A549 (cell line): ENCODE results near the gene KERA. TPM values are rescaled to one million over a fixed set of nuclear protein-coding genes. Genes with fewer than 3 reads are reported as not detected.

Source experiments
- ATAC-seq, 2 experiments: fragments of 200-7000 bp in 1 of 2; fragments of >200 bp in 1 of 2; cut with Nextera tagmentation in 1 of 2; cut with Tn5 transposase in 1 of 2; 3 replicates each; pipeline versions ENCODE4 v1.8.0 to v1.9.1; 2018 to 2020; ENCODE audit warnings: mild to moderate bottlenecking in 1 of 2, moderate library complexity in 1 of 2
- CTCF ChIA-PET: fragments of 300-600 bp; sonication (Branson Sonifier 250); formaldehyde crosslinking; extraction: SDS; loops from one replicate; lab custom pipeline; 2021; ENCODE audit warnings: antibody characterized with exemption, inconsistent platforms; lab: Yijun Ruan, JAX
- POLR2A ChIA-PET: fragments of 350-600 bp; formaldehyde crosslinking; extraction: SDS; loops from one replicate; lab custom pipeline; 2021; ENCODE audit warnings: antibody characterized with exemption, inconsistent platforms; lab: Yijun Ruan, JAX
- DNase-seq, 2 experiments: peaks; one replicate each; pipeline versions ENCODE4 v3.0.0 to v3.0.0-alpha.2; 2011 to 2016; ENCODE audit warnings: low read depth in 1 of 2, low spot score in 1 of 2
- FAIRE-seq: peaks from 2 replicates; lab custom pipeline; 2011; peaks lifted over from hg19 to GRCh38; lab: Jason Lieb, UNC
- H3K27ac ChIP-seq, 2 experiments: fragments of >200 bp; sonication (Bioruptor Twin); formaldehyde crosslinking; 3 replicates each; pipeline ENCODE4 v1.5.1; 2016 to 2017
- H3K4me1 ChIP-seq: fragments of >200 bp; sonication (Bioruptor Twin); formaldehyde crosslinking; 3 replicates; pipeline ENCODE4 v1.6.1; 2016
- H3K4me2 ChIP-seq: fragments of >200 bp; sonication (Bioruptor Twin); formaldehyde crosslinking; 3 replicates; pipeline ENCODE4 v1.6.1; 2016
- H3K4me3 ChIP-seq: fragments of >200 bp; sonication (Bioruptor Twin); formaldehyde crosslinking; 3 replicates; pipeline ENCODE4 v1.5.1; 2016
- H3K9me3 ChIP-seq: fragments of >200 bp; sonication (Bioruptor Twin); formaldehyde crosslinking; 3 replicates; pipeline ENCODE4 v1.6.1; 2016
- CBX8 ChIP-seq: fragments of 200-600 bp; sonication (generic); IDR thresholded peaks from 2 replicates; pipeline ENCODE4 v1.6.1; 2016
- CHD2 ChIP-seq: fragments of 150-350 bp; IDR thresholded peaks from 2 replicates; pipeline ENCODE4 v1.6.1; 2014; ENCODE audit warnings: low read length; ENCODE audit not compliant: partially characterized antibody
- EP300 ChIP-seq, 2 experiments: fragments of >200 bp; sonication (Bioruptor Twin); formaldehyde crosslinking; IDR thresholded peaks; 2 replicates in 1 of 2; 3 replicates in 1 of 2; pipeline ENCODE4 v1.6.1; 2016 to 2017
- FOSL2 ChIP-seq, 2 experiments: fragments of 450-650 bp in 1 of 2; fragments of >200 bp in 1 of 2; sonication (Bioruptor Twin) in 1 of 2; formaldehyde crosslinking; IDR thresholded peaks; 2 replicates each; pipeline versions ENCODE4 v1.5.0 to v1.6.1; 2016 to 2020; ENCODE audit warnings: mild to moderate bottlenecking in 1 of 2, moderate library complexity in 1 of 2
- HDAC2 ChIP-seq: fragments of 200-600 bp; sonication (generic); IDR thresholded peaks from 2 replicates; pipeline ENCODE4 v1.6.1; 2016
- HOXB13 ChIP-seq: fragments of 250-450 bp; sonication (Bioruptor Pico); IDR thresholded peaks from 2 replicates; pipeline ENCODE4 v1.5.0; 2020; ENCODE audit warnings: low read depth, mild to moderate bottlenecking, moderate library complexity
- JUN ChIP-seq, 2 experiments: fragments of >200 bp; sonication (Bioruptor Twin); formaldehyde crosslinking; IDR thresholded peaks; 2 replicates in 1 of 2; 3 replicates in 1 of 2; pipeline ENCODE4 v1.6.1; 2016 to 2017
- MAFK ChIP-seq: fragments of 450-650 bp; IDR thresholded peaks from 2 replicates; pipeline ENCODE4 v1.6.1; 2014; ENCODE audit not compliant: partially characterized antibody
- MYC ChIP-seq: IDR thresholded peaks from 2 replicates; pipeline ENCODE4 v1.6.1; 2012; ENCODE audit warnings: mild to moderate bottlenecking, inconsistent platforms, low read length, improper control_type of control experiment, borderline replicate concordance
- NPAS2 ChIP-seq: fragments of 250-450 bp; sonication (Bioruptor Pico); IDR thresholded peaks from 2 replicates; pipeline ENCODE4 v1.8.0; 2022; ENCODE audit warnings: mild to moderate bottlenecking, moderate library complexity, borderline replicate concordance
- NR3C1 ChIP-seq: fragments of >200 bp; sonication (Bioruptor Twin); formaldehyde crosslinking; IDR thresholded peaks from 3 replicates; pipeline ENCODE4 v1.6.1; 2017
- PHF8 ChIP-seq: fragments of 200-600 bp; sonication (generic); IDR thresholded peaks from 2 replicates; pipeline ENCODE4 v1.6.1; 2016; ENCODE audit warnings: low read depth, mild to moderate bottlenecking, antibody characterized with exemption, moderate library complexity, borderline replicate concordance
- POLR2A ChIP-seq: IDR thresholded peaks from 2 replicates; pipeline ENCODE4 v1.6.1; 2012; ENCODE audit warnings: mild to moderate bottlenecking, low read length
- RCOR1 ChIP-seq: fragments of 150-350 bp; IDR thresholded peaks from 2 replicates; pipeline ENCODE4 v1.6.1; 2014; ENCODE audit warnings: antibody characterized with exemption, low read length, low read depth
- SMC3 ChIP-seq: fragments of >200 bp; sonication (Bioruptor Twin); formaldehyde crosslinking; IDR thresholded peaks from 3 replicates; pipeline ENCODE4 v1.6.1; 2018; ENCODE audit warnings: inconsistent platforms
- TFCP2L1 ChIP-seq: fragments of 250-450 bp; sonication (Bioruptor Pico); IDR thresholded peaks from 2 replicates; pipeline ENCODE4 v1.5.0; 2021; ENCODE audit warnings: mild to moderate bottlenecking
- ZFP36 ChIP-seq: fragments of 450-650 bp; IDR thresholded peaks from 2 replicates; pipeline ENCODE4 v1.6.1; 2014; ENCODE audit warnings: borderline replicate concordance; ENCODE audit not compliant: partially characterized antibody
- ZNF302 ChIP-seq: fragments of 250-450 bp; sonication (Bioruptor Pico); IDR thresholded peaks from 2 replicates; pipeline ENCODE4 v1.9.0; 2021; ENCODE audit warnings: inconsistent platforms, mild to moderate bottlenecking, moderate library complexity
- ZSCAN20 ChIP-seq: fragments of 250-450 bp; sonication (Bioruptor Pico); IDR thresholded peaks from 2 replicates; pipeline ENCODE4 v1.8.0; 2022; ENCODE audit warnings: mild to moderate bottlenecking, moderate library complexity
- WGBS: methylation state at CpG from one replicate; pipeline ENCODE4 v1.1.6; 2017; ENCODE audit errors: missing lambda C conversion rate; 5-methylcytosine and 5-hydroxymethylcytosine counted together
- polyA plus RNA-seq, 4 experiments: library from polyadenylated mRNA; depleted of rRNA in 3 of 4; stranded (reverse); fragments of >200 nt; fragmentation: RNase III in 1 of 4; extraction: RNeasy Plus Mini Kit Qiagen cat#74134 plus additional on column Dnase treatment in 1 of 4; gene quantifications; 2 replicates in 3 of 4; 3 replicates in 1 of 4; pipeline ENCODE4 v1.2.3, GENCODE V29; 2011 to 2017
- TF ChIP-seq, protein P1 (sequence below): fragments of >200 bp; sonication (Bioruptor Twin); formaldehyde crosslinking; IDR thresholded peaks from 3 replicates; pipeline ENCODE4 v1.5.1; 2016
- TF ChIP-seq, protein P2 (sequence below): fragments of 250-450 bp; sonication (Bioruptor Pico); IDR thresholded peaks from 2 replicates; pipeline ENCODE4 v1.5.0; 2020; ENCODE audit warnings: low read depth, mild to moderate bottlenecking, moderate library complexity
- TF ChIP-seq, protein P3 (sequence below): fragments of 200-600 bp; sonication (generic); IDR thresholded peaks from 2 replicates; pipeline ENCODE4 v1.6.1; 2016; ENCODE audit warnings: antibody characterized with exemption, mild to moderate bottlenecking, moderate library complexity

Gene KERA
- polyA plus RNA-seq, 2 of the 4 experiments (the other 2 are of a cell fraction): not detected

DNA sequence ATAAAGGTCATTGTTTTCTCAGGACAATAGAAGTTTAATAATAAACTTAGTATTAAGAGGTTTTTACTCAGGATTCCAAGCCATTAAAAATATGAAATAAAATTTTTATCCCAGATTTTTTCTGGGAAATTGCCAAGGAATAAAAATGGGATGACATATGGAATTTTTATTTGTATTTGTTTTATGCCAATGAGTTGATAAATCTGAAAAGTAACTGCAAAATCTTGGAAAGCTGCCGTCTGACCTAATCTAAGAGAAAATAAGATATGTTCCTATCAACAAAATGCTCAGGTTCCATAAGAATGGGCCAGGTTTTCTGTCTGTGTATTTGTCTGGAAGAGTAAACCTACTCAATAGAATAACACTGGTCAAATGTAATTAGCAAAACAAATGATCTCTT, 22.2 kb upstream of the KERA start:
- no peak overlapping the region for H3K27ac ChIP-seq
- no peak for FAIRE-seq
- H3K4me2 ChIP-seq: no peak overlapping the region
- no peaks in the 10 kb centered on the region for H3K9me3 ChIP-seq
- no peak overlapping the region for H3K4me3 ChIP-seq
- H3K4me1 ChIP-seq: no peaks in the 10 kb centered on the region
- no peak for ATAC-seq
- TF ChIP-seq CHD2: no peak
- TF ChIP-seq ZNF302 (CRISPR knock-in tag): no peak
- TF ChIP-seq HOXB13: no peak
- TF ChIP-seq, protein P1, sequence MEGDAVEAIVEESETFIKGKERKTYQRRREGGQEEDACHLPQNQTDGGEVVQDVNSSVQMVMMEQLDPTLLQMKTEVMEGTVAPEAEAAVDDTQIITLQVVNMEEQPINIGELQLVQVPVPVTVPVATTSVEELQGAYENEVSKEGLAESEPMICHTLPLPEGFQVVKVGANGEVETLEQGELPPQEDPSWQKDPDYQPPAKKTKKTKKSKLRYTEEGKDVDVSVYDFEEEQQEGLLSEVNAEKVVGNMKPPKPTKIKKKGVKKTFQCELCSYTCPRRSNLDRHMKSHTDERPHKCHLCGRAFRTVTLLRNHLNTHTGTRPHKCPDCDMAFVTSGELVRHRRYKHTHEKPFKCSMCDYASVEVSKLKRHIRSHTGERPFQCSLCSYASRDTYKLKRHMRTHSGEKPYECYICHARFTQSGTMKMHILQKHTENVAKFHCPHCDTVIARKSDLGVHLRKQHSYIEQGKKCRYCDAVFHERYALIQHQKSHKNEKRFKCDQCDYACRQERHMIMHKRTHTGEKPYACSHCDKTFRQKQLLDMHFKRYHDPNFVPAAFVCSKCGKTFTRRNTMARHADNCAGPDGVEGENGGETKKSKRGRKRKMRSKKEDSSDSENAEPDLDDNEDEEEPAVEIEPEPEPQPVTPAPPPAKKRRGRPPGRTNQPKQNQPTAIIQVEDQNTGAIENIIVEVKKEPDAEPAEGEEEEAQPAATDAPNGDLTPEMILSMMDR: no peak
- TF ChIP-seq MYC: no peak
- TF ChIP-seq HDAC2: no peak
- no peak for TF ChIP-seq ZFP36
- no peak for TF ChIP-seq PHF8
- WGBS: 58% methylated on average over 1 of the region's 1 CpG
- no peak for DNase-seq
- POLR2A ChIA-PET: no interaction called here
- CTCF ChIA-PET: no interaction called here

DNA sequence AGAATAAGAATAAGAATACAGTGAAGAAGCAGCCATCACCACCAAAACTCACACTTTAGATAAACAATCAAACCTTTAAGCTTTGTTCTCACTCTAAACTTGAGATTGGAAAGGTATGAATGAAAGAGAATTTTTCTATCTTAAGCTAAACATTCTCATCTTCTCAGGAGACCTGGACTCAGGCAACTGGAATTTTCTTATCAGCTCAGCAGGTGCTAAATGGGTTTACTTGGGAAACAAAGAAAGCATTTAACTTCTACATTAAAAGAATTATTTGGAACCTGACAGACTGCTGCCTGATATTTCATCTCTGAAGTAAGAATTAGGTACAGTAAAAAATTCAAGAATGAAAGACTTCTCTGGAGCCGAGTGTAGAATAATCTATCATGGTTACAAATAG, 20.7 kb upstream of the KERA start:
- ChIA-PET POLR2A (no interaction called here), CTCF (no interaction called here)
- Histone ChIP-seq H3K27ac (no peak overlapping the region), H3K4me1 (no peaks in the 10 kb centered on the region), H3K4me3 (no peak overlapping the region), H3K9me3 (no peaks in the 10 kb centered on the region), H3K4me2 (no peak overlapping the region)
- ATAC-seq (no peak), DNase-seq (no peak), FAIRE-seq (peak; percentile 23)
- WGBS: 16% methylated on average over 1 of the region's 1 CpG
- TF ChIP-seq MAFK: no peak
- TF ChIP-seq, protein P2, sequence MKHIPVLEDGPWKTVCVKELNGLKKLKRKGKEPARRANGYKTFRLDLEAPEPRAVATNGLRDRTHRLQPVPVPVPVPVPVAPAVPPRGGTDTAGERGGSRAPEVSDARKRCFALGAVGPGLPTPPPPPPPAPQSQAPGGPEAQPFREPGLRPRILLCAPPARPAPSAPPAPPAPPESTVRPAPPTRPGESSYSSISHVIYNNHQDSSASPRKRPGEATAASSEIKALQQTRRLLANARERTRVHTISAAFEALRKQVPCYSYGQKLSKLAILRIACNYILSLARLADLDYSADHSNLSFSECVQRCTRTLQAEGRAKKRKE: no peak
- no peak for TF ChIP-seq RCOR1
- no peak for TF ChIP-seq SMC3
- no peak for TF ChIP-seq JUN (IDR thresholded peaks at IDR 0.05)
- no peak for TF ChIP-seq POLR2A
- TF ChIP-seq CBX8: no peak
- no peak for TF ChIP-seq ZFP36

DNA sequence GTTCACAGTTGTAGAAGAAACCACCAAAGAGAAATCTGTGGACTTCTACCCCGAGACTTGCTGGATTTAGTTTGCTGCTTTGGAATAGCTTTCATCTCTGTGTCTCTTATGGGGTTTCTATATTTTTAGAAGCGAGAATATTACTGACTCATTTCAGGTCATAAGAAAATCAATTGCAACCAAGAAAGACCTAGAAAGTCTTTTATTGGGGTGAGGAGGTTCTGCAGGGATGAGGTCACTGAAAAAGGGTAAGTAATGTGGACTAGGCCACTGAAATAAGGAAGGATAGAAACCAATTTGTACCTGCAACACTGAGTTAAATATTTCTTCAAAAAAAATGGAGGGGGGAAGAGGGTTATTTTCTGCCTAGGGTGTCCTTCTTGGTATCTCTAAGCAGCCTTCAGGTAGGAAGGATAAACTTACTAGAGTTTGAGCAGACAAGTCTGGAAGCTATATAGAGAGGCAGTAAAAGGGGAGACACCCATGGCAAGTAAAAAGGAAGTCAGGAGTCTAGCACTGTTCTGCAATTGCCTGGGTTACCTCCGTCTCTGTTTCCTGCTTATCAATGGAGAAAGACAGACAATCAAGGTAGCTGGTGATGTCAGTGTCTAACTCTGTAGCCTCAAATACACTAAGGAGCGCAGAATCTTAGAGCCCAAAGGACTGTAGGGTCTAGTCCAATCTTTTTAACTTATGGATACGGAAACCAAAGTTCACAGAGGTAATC, 19.6 kb upstream of the KERA start:
- ATAC-seq (no peak), FAIRE-seq (no peak), DNase-seq (no peak)
- TF ChIP-seq EP300 (IDR thresholded peaks at IDR 0.05) (no peak), TFCP2L1 (CRISPR knock-in tag) (no peak), ZSCAN20 (CRISPR knock-in tag) (no peak), JUN (IDR thresholded peaks at IDR 0.05) (no peak), MYC (no peak), NPAS2 (CRISPR knock-in tag) (no peak), ZNF302 (CRISPR knock-in tag) (no peak), FOSL2 (IDR thresholded peaks at IDR 0.05) (no peak), FOSL2 (CRISPR knock-in tag; IDR thresholded peaks at IDR 0.05) (no peak), NR3C1 (no peak)
- TF ChIP-seq, protein P3, sequence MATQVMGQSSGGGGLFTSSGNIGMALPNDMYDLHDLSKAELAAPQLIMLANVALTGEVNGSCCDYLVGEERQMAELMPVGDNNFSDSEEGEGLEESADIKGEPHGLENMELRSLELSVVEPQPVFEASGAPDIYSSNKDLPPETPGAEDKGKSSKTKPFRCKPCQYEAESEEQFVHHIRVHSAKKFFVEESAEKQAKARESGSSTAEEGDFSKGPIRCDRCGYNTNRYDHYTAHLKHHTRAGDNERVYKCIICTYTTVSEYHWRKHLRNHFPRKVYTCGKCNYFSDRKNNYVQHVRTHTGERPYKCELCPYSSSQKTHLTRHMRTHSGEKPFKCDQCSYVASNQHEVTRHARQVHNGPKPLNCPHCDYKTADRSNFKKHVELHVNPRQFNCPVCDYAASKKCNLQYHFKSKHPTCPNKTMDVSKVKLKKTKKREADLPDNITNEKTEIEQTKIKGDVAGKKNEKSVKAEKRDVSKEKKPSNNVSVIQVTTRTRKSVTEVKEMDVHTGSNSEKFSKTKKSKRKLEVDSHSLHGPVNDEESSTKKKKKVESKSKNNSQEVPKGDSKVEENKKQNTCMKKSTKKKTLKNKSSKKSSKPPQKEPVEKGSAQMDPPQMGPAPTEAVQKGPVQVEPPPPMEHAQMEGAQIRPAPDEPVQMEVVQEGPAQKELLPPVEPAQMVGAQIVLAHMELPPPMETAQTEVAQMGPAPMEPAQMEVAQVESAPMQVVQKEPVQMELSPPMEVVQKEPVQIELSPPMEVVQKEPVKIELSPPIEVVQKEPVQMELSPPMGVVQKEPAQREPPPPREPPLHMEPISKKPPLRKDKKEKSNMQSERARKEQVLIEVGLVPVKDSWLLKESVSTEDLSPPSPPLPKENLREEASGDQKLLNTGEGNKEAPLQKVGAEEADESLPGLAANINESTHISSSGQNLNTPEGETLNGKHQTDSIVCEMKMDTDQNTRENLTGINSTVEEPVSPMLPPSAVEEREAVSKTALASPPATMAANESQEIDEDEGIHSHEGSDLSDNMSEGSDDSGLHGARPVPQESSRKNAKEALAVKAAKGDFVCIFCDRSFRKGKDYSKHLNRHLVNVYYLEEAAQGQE: no peak
- no peak overlapping the region for H3K27ac ChIP-seq
- H3K9me3 ChIP-seq: no peaks in the 10 kb centered on the region
- H3K4me1 ChIP-seq: no peaks in the 10 kb centered on the region
- POLR2A ChIA-PET: no interaction called here
- no peak overlapping the region for H3K4me3 ChIP-seq
- no peak overlapping the region for H3K4me2 ChIP-seq
- CTCF ChIA-PET: no interaction called here
- WGBS: 47% methylated on average over 5 of the region's 5 CpGs
